Left hindlimb (tissue), 1 donor: Measurements from ENCODE around the gene ZNF407.
"Not testable (repeated sequence)": the region's sequence is repeated elsewhere in the genome, so short reads cannot be mapped to it uniquely, and the experiment has no call there.

Experiments used
- DNase-seq: peaks from one replicate; pipeline ENCODE4 v3.0.0-alpha.2; 2018

ZNF407 gene

GRCh38 chr18:74944676-74945075, 347.0 kb downstream of the ZNF407 start:
- DNase-seq, result no peak

- DNase-seq, result no peak
These were observed 348.3 kb downstream of the ZNF407 start for GRCh38 chr18:74945774-74946545.

- DNase-seq, result no peak
These were observed 349.1 kb downstream of the ZNF407 start for GRCh38 chr18:74946646-74947375.

GRCh38 chr18:74947417-74947816, 349.7 kb downstream of the ZNF407 start:
- no peak for DNase-seq

GRCh38 chr18:74947875-74948274, 350.2 kb downstream of the ZNF407 start:
- no peak for DNase-seq

GRCh38 chr18:74949611-74950010, 351.9 kb downstream of the ZNF407 start:
- no peak for DNase-seq

GRCh38 chr18:74950479-74950878, 352.8 kb downstream of the ZNF407 start:
- DNase-seq, result no peak

- DNase-seq, result no peak
These were observed 353.6 kb downstream of the ZNF407 start for GRCh38 chr18:74951165-74951760.

- no peak for DNase-seq
These were observed 360.0 kb downstream of the ZNF407 start for GRCh38 chr18:74957588-74958224.

- DNase-seq, result no peak
These were observed 361.5 kb downstream of the ZNF407 start for GRCh38 chr18:74959216-74959615.

GRCh38 chr18:74961596-74961995, 363.9 kb downstream of the ZNF407 start:
- no peak for DNase-seq

- no peak for DNase-seq
These were observed 366.3 kb downstream of the ZNF407 start for GRCh38 chr18:74963820-74964446.

GRCh38 chr18:74965682-74966081, 368.0 kb downstream of the ZNF407 start:
- DNase-seq, result no peak

- no peak for DNase-seq
These were observed 369.8 kb downstream of the ZNF407 start for GRCh38 chr18:74967438-74967837.

- DNase-seq, result no peak
These were observed 370.3 kb downstream of the ZNF407 start for GRCh38 chr18:74967979-74968378.

GRCh38 chr18:74971358-74971757, 373.7 kb downstream of the ZNF407 start:
- DNase-seq, result not testable (repeated sequence)

GRCh38 chr18:74971776-74972175, 374.1 kb downstream of the ZNF407 start:
- DNase-seq, result not testable (repeated sequence)

GRCh38 chr18:74972354-74972753, 374.7 kb downstream of the ZNF407 start:
- no peak for DNase-seq

GRCh38 chr18:74975001-74975400, 377.3 kb downstream of the ZNF407 start:
- DNase-seq, result no peak

GRCh38 chr18:74976331-74976909, 378.8 kb downstream of the ZNF407 start:
- no peak for DNase-seq

GRCh38 chr18:74977041-74977440, 379.4 kb downstream of the ZNF407 start:
- DNase-seq, result no peak

- no peak for DNase-seq
These were observed 383.0 kb downstream of the ZNF407 start for GRCh38 chr18:74980669-74981068.

GRCh38 chr18:74981476-74981875, 383.8 kb downstream of the ZNF407 start:
- no peak for DNase-seq
